Astrocyte of the cerebellum (primary cell): ENCODE results near the gene FXYD6.
"Not testable (repeated sequence)": the region's sequence is repeated elsewhere in the genome, so short reads cannot be mapped to it uniquely, and the experiment has no call there.

Experiments
- DNase-seq: peaks from one replicate; pipeline ENCODE4 v3.0.0-alpha.2; 2011; ENCODE audit warnings: low read depth
- H3K4me3 ChIP-seq: 2 replicates; pipeline ENCODE4 v1.5.1; 2011; ENCODE audit warnings: mild to moderate bottlenecking, low read depth, low read length, moderate library complexity
- CTCF ChIP-seq: IDR thresholded peaks from 2 replicates; pipeline ENCODE4 v1.5.1; 2012; ENCODE audit warnings: low read length, low read depth, moderate library complexity, mild to moderate bottlenecking; ENCODE audit errors: missing control alignments
- in situ Hi-C: cut with HindIII; loops from 2 replicates; pipeline ENCODE4 v1.10.0; 2017; ENCODE audit warnings: low sequenced_read_pairs

Gene FXYD6

GRCh38 chr11:117866526-117866925 is 9.9 kb downstream of the FXYD6 start:
- H3K4me3 ChIP-seq = no peak overlapping the region
- in situ Hi-C loops = no loop called here
- DNase-seq = no peak
- no peak for TF ChIP-seq CTCF

- H3K4me3 ChIP-seq, DNase-seq, in situ Hi-C loops: not testable (repeated sequence)
These were observed 10.9 kb downstream of the FXYD6 start for GRCh38 chr11:117865546-117865945.

GRCh38 chr11:117863383-117863782 is 13.1 kb downstream of the FXYD6 start:
- no peak overlapping the region for H3K4me3 ChIP-seq
- in situ Hi-C loops = loop anchor here (5.0 kb wide), 1 partner anchor 74 kb away; no protein-coding TSS in a partner anchor
- TF ChIP-seq CTCF = no peak
- no peak for DNase-seq

GRCh38 chr11:117862753-117863152 is 13.7 kb downstream of the FXYD6 start:
- in situ Hi-C loops = loop anchor here (5.0 kb wide), 1 partner anchor 75 kb away; no protein-coding TSS in a partner anchor
- no peak for DNase-seq

GRCh38 chr11:117862019-117862725 is 14.3 kb downstream of the FXYD6 start:
- H3K4me3 ChIP-seq = no peak overlapping the region
- TF ChIP-seq CTCF = no peak
- no peak for DNase-seq
- in situ Hi-C loops = loop anchor here (5.0 kb wide), 1 partner anchor 75 kb away; no protein-coding TSS in a partner anchor

More at GRCh38 chr11:117862753-117863152, 13.7 kb downstream of the FXYD6 start:
- H3K4me3 ChIP-seq = no peak overlapping the region
- no peak for TF ChIP-seq CTCF

- no peak for DNase-seq
- in situ Hi-C loops = loop anchor here (5.0 kb wide), 1 partner anchor 76 kb away; no protein-coding TSS in a partner anchor
These were observed 15.1 kb downstream of the FXYD6 start for GRCh38 chr11:117861151-117862018.

More at GRCh38 chr11:117861151-117862018, 15.1 kb downstream of the FXYD6 start:
- H3K4me3 ChIP-seq = no peak overlapping the region
- TF ChIP-seq CTCF = no peak
